NCI-H2227 treated with DMSO at 0.1 percent for 48 hours (cell line): ENCODE measurements around the gene SAMD10.
"Not testable (repeated sequence)": the region's sequence is repeated elsewhere in the genome, so short reads cannot be mapped to it uniquely, and the experiment has no call there.

ENCODE experiments used
- DNase-seq: peaks from one replicate; lab custom pipeline; 2025; lab: John Stamatoyannopoulos, UW

The SAMD10 gene

DNA sequence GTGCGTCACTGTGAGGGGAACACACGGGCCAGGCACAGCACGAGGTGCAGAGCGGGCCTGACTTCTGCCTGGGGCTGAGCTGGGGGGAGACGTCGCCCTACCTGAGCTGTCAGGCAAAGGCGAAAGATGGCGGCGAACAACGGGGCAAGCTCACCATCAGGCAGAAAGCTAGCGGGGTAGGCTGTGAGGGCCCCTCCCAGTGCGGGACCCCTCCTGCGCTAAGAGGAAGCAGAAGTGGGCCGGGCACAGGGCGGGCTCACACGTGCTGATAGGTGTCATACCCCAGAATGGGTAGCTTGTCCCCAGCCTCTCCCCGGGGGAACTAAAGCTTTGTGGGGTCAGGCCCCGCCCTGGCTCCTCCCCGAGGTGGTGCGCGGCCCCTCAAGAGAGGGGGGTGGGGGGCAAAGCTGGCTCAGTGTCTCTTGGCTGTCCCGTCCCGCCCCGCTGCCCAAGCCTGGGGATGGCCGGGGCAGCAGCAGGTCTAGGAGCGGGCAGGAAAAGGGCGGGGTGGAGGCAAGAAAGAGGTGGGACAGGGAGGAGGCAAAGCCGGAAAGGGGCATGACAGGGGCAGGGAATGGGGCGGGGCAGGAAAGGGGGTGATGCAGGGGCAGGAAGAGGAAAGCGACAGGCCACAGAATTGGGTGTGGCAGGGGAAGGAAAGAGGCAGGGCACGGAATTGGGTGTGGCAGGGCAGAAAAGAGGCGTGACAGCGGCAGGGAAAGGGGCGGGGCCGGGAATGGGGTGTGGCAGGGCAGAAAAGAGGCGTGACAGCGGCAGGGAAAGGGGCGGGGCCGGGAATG, 38.0 kb downstream of the SAMD10 start:
- DNase-seq = no peak

DNA sequence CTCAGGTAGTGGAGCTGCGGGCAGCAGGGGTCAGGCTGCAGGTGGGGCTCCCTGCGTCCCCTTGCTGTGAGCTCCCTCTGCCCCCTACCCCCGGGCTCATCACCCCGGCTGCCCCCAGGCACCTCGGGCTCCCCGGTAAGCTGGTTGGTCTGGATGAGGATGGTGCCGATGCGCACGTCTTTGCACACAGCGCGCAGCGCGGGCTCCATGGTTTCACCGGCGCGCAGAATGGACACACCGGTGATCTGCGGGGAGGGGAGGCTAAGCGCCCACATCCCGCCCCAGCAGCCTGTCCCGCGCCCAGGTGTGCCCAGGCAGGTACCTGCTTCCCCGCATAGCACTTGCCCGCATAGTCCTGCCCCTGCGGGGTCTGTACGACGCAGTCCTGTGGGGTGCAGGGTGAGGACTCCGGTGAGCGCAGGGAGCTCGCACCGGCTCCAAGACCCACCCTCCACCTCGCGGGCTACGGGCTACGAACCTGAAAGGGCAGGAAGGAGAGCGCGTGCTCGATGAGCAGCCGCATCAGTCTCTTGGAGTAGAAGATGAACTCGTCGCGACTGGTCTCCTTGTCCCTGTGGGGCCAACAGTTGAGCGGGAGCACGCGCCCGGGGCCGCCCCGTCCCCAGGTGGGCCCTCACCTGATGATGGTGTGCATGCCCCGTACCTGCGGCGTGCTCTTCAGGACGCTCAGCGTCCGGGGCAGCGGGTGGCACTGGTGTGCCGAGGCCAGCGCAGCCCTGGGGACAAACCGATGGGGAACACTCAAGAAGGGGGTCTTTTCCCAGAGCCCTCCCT, 38.8 kb downstream of the SAMD10 start:
- DNase-seq = no peak

DNA sequence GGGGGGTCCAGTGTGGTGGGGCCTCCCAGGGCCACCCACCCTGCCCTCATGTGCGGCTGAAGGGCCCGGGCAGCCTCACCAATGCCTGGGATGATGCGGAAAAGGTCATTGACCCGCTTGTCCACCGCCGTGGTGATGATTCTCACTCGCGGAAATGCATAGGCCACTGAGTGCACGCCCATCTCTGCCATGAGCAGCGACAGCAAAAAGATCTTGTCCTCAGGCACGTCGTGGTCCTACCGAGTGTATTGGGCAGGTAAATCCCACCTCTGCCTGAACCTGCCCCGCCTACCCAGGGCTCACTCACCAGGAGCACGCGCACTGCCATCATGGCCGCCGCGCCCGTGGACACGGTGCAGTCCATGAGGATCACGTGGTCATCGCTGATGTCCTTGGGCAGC, 39.4 kb downstream of the SAMD10 start:
- DNase-seq = no peak

DNA sequence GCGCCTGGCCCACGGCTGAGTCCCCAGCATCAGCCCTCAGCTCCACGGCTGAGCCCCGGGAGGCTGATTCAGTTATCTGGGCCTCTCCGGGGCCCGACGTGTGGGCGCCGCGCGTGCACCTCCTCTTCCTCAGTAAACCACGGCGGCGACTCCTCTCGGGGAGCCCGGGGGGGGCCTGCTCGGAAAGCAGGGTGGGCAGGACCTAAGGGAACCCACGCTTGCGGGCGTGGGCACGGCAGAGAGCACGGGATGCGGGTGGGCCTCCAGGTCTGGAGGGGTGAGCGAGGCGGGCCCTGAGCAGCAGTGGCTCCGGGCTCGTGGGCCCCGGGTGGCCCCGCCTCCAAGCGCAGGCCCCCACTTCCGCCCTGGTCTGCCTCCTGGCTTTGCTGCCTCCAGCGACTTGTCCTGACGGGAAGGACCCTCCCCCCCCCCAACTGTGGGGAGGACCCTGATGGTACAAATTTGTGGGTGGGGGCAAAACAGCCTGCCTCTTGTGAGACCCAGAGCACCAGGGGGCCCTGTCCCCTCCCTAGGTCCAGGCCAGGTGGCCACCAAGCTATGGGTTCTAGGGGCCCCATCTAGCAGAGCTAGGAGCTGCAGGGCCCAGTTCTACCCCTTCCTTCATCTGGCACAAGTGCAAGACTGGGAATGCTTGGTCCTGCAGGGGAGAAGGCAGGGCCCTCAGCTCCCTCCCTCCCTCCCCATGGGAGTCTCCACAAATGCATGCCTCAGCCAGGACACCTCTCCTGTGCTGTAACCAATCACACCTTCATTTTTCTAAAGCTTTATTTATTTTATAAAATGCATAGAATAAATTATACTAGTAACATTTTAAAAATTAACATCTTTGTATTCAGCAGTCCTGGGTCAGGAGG, 40.1 kb downstream of the SAMD10 start:
- no peak for DNase-seq

DNA sequence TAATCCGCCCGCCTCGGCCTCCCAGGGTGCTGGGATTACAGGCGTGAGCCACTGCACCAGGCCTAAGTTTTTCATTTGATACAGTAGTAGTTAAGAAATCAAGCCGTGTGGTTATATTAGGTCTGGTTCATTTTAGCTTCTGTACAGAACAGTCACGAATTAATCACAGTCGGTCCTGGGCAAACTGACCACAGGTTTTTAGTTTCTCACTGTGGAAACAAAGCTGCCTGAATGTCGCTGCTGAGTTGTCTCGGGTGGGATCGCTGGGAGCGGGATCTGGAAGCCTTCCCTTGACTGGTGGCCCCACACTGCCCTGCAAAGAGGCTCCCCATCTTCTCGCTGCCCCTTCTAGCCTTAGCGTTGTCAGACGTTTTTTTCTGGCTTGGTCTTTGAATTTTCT, 41.8 kb downstream of the SAMD10 start:
- no peak for DNase-seq

DNA sequence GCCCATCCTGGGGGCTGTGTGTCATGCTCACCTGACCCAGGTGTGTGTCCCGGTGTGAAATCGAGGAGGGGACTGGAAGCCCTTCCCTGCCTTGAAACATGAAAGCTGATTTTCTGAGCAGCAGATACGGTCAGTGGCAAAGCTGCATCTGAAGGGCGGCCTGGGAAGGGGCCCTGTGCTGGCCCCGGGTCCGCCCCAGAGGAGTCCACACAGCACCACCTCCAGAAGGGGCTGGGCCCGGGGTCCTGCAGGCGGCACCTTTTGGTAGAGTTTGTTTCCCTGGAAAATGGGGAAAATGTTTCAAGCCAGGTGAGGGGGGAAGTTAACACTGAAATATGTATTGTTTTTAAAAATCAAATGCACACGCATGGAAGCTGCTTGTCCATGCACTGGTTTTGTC, 44.0 kb downstream of the SAMD10 start:
- no peak for DNase-seq

DNA sequence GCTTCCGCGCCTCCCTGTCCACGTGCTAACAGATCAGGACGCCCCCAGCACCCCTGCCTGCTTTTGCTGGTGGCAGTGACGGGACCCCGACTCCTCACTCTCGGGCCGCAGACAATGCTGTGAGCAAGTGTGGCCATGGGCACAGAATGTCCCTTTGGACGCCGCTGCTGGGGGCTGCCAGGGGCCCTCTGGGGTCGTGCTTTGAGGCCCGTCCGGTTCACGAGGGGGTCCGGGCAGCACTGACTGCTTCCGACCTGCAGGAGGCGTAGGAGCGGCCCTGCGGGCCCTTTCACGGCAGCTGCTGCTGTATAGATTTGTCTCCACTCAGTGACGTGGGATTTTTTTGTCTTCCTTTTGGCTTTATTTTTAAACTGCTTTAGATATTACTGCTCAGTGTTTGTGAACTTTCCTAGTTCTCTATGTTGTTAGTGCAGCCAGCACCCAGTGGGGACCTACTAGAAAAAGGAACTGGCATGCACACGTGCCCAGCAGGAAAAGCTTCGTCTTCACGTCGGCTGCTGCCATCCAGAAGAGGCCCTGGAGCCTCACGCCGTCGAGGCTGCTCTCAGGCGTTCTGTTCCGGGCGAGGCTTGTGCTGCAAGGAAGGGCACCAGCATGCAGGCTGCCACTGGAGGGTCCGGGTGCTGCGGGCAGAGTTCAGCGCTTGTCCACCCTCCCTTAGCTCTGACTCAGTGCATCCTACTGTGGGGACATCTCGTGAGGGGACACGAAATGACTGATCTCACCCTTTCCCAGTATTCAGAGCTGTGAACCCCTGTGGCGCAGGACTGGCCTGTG, 45.0 kb downstream of the SAMD10 start:
- no peak for DNase-seq

DNA sequence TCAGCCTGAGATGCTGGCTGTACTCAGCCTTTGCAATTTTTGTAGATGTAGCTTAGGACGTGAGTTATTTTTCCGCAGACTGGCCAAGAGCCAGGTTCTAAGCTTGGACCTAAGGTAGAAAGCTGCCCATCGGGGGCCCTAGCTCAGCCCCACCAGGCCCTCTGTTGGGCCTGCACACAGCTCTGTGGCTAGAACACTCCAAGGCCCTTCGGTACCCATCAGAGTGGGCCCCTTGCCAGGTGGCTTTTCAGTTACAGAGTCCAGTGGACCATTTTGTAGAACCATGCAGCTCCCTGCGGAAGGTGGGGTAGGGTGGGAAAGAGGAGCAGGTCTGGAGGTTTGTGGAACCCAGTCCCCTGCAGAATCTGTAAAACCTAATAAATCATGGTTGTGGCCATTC, 45.8 kb downstream of the SAMD10 start:
- no peak for DNase-seq

DNA sequence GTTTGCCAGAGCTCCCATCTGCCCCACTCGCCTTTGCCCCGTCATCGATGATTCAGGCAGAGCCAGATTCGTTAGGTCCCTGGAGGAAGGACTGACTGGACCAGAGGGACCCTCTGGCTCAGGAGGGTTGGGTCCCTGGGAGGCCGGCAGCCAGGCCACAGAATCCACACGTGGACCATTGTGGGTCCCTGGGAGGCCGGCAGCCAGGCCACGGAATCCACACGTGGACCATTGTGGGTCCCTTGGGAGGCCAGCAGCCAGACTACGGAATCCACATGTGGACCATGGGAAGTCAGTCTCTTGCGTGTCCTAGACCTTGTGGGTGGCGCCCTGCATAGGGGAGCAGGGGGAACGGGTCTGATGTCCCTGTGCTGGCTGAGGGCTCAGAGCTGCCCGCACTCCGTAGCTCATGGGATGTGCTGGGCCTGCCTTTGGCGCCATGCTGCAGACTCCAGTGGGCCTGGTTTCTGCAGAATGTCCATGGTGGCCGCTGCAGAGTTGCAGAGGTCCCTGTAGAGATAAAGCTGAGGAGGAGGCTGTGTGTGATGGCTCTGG, 46.8 kb downstream of the SAMD10 start:
- no peak for DNase-seq

DNA sequence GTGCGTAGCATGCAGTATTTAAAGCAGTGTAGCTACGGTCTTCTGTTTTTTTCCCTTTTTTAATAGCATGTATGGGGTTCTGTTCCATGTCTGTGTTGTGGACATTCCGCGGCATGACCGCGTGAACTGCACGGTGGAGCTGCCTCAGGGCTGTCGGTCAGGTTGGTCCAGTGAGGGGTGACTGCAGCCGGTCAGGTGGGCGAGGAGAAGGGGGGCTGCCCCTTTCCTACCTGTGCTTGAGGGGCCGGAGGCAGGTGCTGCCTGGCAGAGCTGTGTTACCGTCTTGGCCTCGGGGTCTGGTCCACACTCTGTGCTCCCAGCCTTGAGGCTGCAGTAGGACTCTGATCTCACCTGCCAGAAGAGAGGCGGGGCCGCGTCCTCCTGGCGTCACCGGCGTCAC, 47.7 kb downstream of the SAMD10 start:
- DNase-seq = no peak

DNA sequence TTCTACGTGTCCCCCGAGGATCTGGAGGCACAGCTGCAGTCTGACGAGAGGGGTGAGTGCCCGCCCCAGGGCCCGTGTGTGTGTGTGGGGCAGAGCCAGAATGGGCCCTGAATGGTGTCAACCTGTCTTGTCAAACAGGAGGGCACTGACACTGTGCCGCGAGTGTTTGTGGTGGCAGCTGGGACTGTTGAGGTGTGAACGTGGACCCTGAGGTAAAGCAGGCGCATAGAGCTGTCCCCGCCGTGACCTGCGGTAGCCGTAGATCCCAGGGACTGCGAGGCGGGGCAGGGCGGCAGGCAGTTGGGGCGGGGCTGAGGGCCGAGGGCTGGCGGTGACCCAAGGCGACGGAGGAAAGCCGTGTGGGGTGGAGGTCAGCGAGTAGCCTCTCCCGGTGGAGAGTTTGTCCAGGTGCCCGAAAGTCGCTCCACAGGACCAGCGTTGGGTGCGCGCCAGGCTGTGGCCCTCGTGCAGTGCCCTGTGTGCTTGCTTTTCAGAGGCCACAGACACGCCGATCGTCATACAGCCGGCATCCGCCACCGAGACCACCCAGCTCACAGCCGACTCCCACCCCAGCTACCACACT, 48.4 kb downstream of the SAMD10 start:
- no peak for DNase-seq

DNA sequence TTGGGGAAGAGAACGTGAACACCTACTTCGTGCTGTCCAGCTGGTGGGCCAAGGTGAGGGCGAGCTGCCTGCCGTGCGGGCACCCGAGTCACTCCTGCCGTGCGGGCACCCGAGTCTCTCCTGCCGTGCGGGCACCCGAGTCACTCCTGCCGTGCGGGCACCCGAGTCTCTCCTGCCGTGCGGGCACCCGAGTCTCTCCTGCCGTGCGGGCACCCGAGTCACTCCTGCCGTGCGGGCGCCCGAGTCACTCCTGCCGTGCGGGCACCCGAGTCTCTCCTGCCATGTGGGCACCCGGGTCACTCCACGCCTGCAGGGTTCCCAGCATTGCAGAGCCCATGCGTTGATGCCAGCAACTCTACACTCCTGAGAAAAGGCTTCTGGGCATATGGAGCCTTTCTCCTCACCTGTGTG, 50.0 kb downstream of the SAMD10 start:
- DNase-seq = not testable (repeated sequence)

DNA sequence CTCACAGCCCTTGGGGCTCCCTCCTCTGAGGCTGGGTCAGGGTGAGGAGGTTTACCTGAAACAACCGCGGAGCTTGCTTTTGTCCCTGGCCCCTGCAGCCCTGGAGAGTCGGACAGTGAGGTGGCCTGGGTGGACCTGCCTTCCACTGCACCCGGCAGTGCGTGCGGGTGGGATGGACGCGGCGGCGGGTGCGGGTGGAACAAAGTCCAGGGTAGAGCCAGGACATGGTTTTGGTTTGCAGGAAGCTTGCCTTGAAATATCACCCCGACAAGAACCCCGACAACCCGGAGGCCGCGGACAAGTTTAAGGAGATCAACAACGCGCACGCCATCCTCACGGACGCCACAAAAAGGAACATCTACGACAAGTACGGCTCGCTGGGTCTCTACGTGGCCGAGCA, 50.4 kb downstream of the SAMD10 start:
- DNase-seq = no peak

DNA sequence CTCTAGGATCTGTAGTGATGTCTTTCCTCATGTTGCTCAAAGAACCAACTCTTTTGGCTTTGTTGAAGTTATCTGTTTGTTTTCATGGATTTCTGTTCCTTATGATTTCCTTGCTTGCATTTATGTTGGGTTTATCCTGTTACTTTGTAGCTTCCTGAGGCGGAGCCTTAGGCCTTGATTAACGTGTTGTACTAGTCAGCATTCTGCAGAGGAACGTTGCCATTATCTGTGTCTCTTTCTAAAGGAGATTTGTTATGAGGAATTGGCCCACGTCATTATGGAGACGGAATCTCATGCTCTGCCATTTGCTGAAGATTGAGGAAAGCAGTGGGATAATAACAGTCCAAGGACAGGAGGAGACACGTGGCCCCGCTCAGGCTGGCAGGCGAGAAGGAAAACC, 53.1 kb downstream of the SAMD10 start:
- no peak for DNase-seq

DNA sequence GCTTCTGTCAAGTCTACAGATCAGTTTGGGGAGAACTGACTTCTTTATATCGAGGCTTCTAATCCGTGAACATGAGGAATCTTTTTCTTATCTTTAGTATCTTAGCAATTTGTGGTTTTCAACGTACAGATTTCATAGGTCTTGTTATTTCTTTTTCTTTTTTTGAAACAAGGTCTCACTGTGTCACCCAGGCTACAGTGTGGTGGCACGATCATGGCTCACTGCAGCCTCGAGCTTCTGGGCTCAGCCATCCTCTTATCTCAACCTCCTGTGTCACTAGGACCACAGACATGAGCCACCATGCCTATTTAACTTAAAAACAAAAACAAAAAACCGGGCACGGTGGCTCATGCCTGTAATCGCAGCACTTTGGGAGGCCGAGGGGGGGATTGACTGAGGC, 55.2 kb downstream of the SAMD10 start:
- no peak for DNase-seq
